Measurements from ENCODE around the gene FGR. TPM values are rescaled to one million over a fixed set of nuclear protein-coding genes. Genes with fewer than 3 reads are reported as not detected.

Gene FGR
- total RNA-seq, 1 donor = 0.18 TPM

- TF ChIP-seq CTCF (IDR thresholded peaks at IDR 0.05; ENCODE audit: insufficient read depth, low read length) = no peak
- peak; percentile 87 for DNase-seq (ENCODE audit: low read depth)
- H3K4me3 ChIP-seq (ENCODE audit: low read depth, low read length) = no peak overlapping the region
Observed at GRCh38 chr1:27650539-27651175, 15.7 kb upstream of the FGR start.

GRCh38 chr1:27650171-27650538 lies 15.2 kb upstream of the FGR start:
- no peak overlapping the region for H3K4me3 ChIP-seq (ENCODE audit: low read depth, low read length)
- TF ChIP-seq CTCF (IDR thresholded peaks at IDR 0.05; ENCODE audit: insufficient read depth, low read length) = no peak
- DNase-seq (ENCODE audit: low read depth) = no peak

GRCh38 chr1:27649306-27649635 lies 14.3 kb upstream of the FGR start:
- no peak for TF ChIP-seq CTCF (IDR thresholded peaks at IDR 0.05; ENCODE audit: insufficient read depth, low read length)
- no peak overlapping the region for H3K4me3 ChIP-seq (ENCODE audit: low read depth, low read length)
- DNase-seq (ENCODE audit: low read depth) = no peak

- peak; percentile 64 for DNase-seq (ENCODE audit: low read depth)
- TF ChIP-seq CTCF (IDR thresholded peaks at IDR 0.05; ENCODE audit: insufficient read depth, low read length) = no peak
- H3K4me3 ChIP-seq (ENCODE audit: low read depth, low read length) = no peak overlapping the region
Observed at GRCh38 chr1:27648602-27649305, 13.8 kb upstream of the FGR start.

- H3K4me3 ChIP-seq (ENCODE audit: low read depth, low read length) = no peak overlapping the region
Observed at GRCh38 chr1:27647328-27647727, 12.3 kb upstream of the FGR start.

GRCh38 chr1:27646676-27647075 lies 11.7 kb upstream of the FGR start:
- TF ChIP-seq CTCF (IDR thresholded peaks at IDR 0.05; ENCODE audit: insufficient read depth, low read length) = no peak
- H3K4me3 ChIP-seq (ENCODE audit: low read depth, low read length) = no peak overlapping the region
- DNase-seq (ENCODE audit: low read depth) = peak; percentile 45

More at GRCh38 chr1:27647328-27647727, 12.3 kb upstream of the FGR start:
- DNase-seq (ENCODE audit: low read depth) = no peak
- no peak for TF ChIP-seq CTCF (IDR thresholded peaks at IDR 0.05; ENCODE audit: insufficient read depth, low read length)

GRCh38 chr1:27645071-27645415 lies 10.1 kb upstream of the FGR start:
- no peak overlapping the region for H3K4me3 ChIP-seq (ENCODE audit: low read depth, low read length)
- TF ChIP-seq CTCF (IDR thresholded peaks at IDR 0.05; ENCODE audit: insufficient read depth, low read length) = no peak
- no peak for DNase-seq (ENCODE audit: low read depth)
